ENCODE data around the gene FOXN4. TPM values are rescaled to one million over a fixed set of nuclear protein-coding genes. Genes with fewer than 3 reads are reported as not detected.
A peak's percentile ranks its signal among the peaks of the same experiment; 100 is the strongest.

Gene FOXN4
- total and polyA plus RNA-seq, 2 of the 13 experiments (the other 11 are each of a cell fraction or from before 2014, with no cell fraction given) = 0.11 TPM; not detected in 1

- peak; percentile 72 for TF ChIP-seq IRF2 (CRISPR knock-in tag; IDR thresholded peaks at IDR 0.05)
- no peak for TF ChIP-seq IKZF1 (IDR thresholded peaks at IDR 0.05)
- TF ChIP-seq ZBTB4 (CRISPR knock-in tag; IDR thresholded peaks at IDR 0.05; ENCODE audit: borderline replicate concordance) = no peak
- TF ChIP-seq KLF16 (CRISPR knock-in tag; IDR thresholded peaks at IDR 0.05) = peak in 1 of 2 experiments; percentile 91; a peak in 2 of 4 replicates
- no peak; the same call in 1 of the 2 replicates for TF ChIP-seq ETV5 (CRISPR knock-in tag; IDR thresholded peaks at IDR 0.05; ENCODE audit: borderline replicate concordance)
- TF ChIP-seq TOE1 (CRISPR knock-in tag; IDR thresholded peaks at IDR 0.05) = no peak
- TF ChIP-seq CBX2 (IDR thresholded peaks at IDR 0.05; ENCODE audit: low read depth, low read length) = no peak
- TF ChIP-seq CBX2 (CRISPR knock-in tag; IDR thresholded peaks at IDR 0.05; ENCODE audit: low read depth) = no peak
- TF ChIP-seq HNRNPH1 (optimal IDR thresholded peaks at IDR 0.05; ENCODE audit: low read depth, low read length) = no peak
- TF ChIP-seq STAG1 (CRISPR knock-in tag; IDR thresholded peaks at IDR 0.05) = no peak
- no peak for TF ChIP-seq DBP (CRISPR knock-in tag; IDR thresholded peaks at IDR 0.05; ENCODE audit: not compliant biosample characterization)
- TF ChIP-seq ZNF570 (CRISPR knock-in tag; IDR thresholded peaks at IDR 0.05; ENCODE audit: borderline replicate concordance) = no peak
- TF ChIP-seq AGO1 (IDR thresholded peaks at IDR 0.05; ENCODE audit: low read depth, low read length, poor library complexity, severe bottlenecking) = no peak
- TF ChIP-seq ZNF75D (CRISPR knock-in tag; IDR thresholded peaks at IDR 0.05; ENCODE audit: borderline replicate concordance) = no peak
- no peak for TF ChIP-seq ZBTB26 (CRISPR knock-in tag; IDR thresholded peaks at IDR 0.05; ENCODE audit: borderline replicate concordance)
- TF ChIP-seq TP53 (CRISPR knock-in tag; conservative IDR thresholded peaks at IDR 0.05) = no peak
- TF ChIP-seq ARID5B (CRISPR knock-in tag; IDR thresholded peaks at IDR 0.05) = peak; percentile 90
- TF ChIP-seq ZNF556 (CRISPR knock-in tag; IDR thresholded peaks at IDR 0.05; ENCODE audit: borderline replicate concordance) = no peak
- peak; percentile 38; the same call in 1 of the 2 replicates for TF ChIP-seq ZNF337 (CRISPR knock-in tag; IDR thresholded peaks at IDR 0.05; ENCODE audit: borderline replicate concordance, low read depth)
Observed at GRCh38 chr12:109277899-109278762, 31.0 kb downstream of the FOXN4 start (continued).
